ENCODE data around the gene MSANTD1.

DNA sequence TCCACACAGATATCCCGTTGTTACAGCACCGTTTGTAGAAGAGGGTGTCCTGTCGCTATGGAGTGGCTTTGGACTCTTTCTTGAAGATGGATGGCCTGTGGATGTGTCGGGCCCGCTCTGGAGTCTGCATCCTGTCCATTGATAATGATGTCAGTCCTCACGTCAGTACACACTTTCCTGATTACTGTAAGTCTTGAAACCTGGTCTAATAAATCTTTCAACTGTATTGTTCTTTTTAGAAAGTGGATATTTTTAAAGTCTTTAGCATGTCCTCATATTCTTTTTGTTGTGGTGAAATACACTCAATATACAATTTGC is 14.9 kb downstream of the MSANTD1 start:
- TF ChIP-seq, protein P1, sequence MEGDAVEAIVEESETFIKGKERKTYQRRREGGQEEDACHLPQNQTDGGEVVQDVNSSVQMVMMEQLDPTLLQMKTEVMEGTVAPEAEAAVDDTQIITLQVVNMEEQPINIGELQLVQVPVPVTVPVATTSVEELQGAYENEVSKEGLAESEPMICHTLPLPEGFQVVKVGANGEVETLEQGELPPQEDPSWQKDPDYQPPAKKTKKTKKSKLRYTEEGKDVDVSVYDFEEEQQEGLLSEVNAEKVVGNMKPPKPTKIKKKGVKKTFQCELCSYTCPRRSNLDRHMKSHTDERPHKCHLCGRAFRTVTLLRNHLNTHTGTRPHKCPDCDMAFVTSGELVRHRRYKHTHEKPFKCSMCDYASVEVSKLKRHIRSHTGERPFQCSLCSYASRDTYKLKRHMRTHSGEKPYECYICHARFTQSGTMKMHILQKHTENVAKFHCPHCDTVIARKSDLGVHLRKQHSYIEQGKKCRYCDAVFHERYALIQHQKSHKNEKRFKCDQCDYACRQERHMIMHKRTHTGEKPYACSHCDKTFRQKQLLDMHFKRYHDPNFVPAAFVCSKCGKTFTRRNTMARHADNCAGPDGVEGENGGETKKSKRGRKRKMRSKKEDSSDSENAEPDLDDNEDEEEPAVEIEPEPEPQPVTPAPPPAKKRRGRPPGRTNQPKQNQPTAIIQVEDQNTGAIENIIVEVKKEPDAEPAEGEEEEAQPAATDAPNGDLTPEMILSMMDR (IDR thresholded peaks at IDR 0.05) = no peak
- TF ChIP-seq POLR2A (IDR thresholded peaks at IDR 0.05) (no peak), EP300 (IDR thresholded peaks at IDR 0.05) (no peak)

Data from ovary (tissue), 3 donors.